Kidney (tissue), 14 donors: ENCODE results near the gene RAB27B. TPM values are rescaled to one million over a fixed set of nuclear protein-coding genes. Genes with fewer than 3 reads are reported as not detected.

Source experiments
- DNase-seq, 5 donors: peaks; one replicate each; pipeline ENCODE4 v3.0.0-alpha.2; 2013 to 2020
- FAIRE-seq: peaks from 2 replicates; lab custom pipeline; 2012; peaks lifted over from hg19 to GRCh38; lab: Jason Lieb, UNC
- H3K27ac ChIP-seq, 2 donors: one replicate each; pipeline ENCODE4 v1.7.0; 2013; ENCODE audit warnings: low read depth in 2 of 2, low read length in 2 of 2, inconsistent platforms in 1 of 2
- H3K27me3 ChIP-seq: one replicate; pipeline ENCODE4 v1.7.1; 2013; ENCODE audit warnings: low read length, inconsistent platforms; ENCODE audit not compliant: control insufficient read depth, insufficient read depth
- H3K36me3 ChIP-seq, 3 donors: one replicate each; pipeline versions ENCODE4 v1.7.0 to v1.7.1; 2013; ENCODE audit warnings: low read length in 3 of 3, control low read depth in 1 of 3, inconsistent platforms in 1 of 3; ENCODE audit not compliant: insufficient read depth in 3 of 3, control insufficient read depth in 2 of 3
- H3K4me1 ChIP-seq, 3 donors: one replicate each; pipeline versions ENCODE4 v1.7.0 to v1.7.1; 2013; ENCODE audit warnings: low read length in 3 of 3, inconsistent platforms in 1 of 3, low read depth in 1 of 3; ENCODE audit not compliant: control insufficient read depth in 2 of 3, insufficient read depth in 2 of 3
- H3K4me3 ChIP-seq, 3 donors: one replicate each; pipeline versions ENCODE4 v1.7.0 to v1.8.1; 2013; ENCODE audit warnings: low read length in 3 of 3, control low read depth in 1 of 3, inconsistent platforms in 1 of 3
- H3K9ac ChIP-seq, 3 donors: one replicate each; pipeline versions ENCODE4 v1.7.0 to v1.7.1; 2013; ENCODE audit warnings: low read length in 3 of 3, control low read depth in 1 of 3, inconsistent platforms in 1 of 3
- H3K9me3 ChIP-seq, 3 donors: one replicate each; pipeline versions ENCODE4 v1.7.0 to v1.7.1; 2013; ENCODE audit warnings: low read length in 3 of 3, control low read depth in 1 of 3, inconsistent platforms in 1 of 3; ENCODE audit not compliant: control insufficient read depth in 2 of 3, insufficient read depth in 1 of 3
- CTCF ChIP-seq: IDR thresholded peaks from 3 replicates; pipeline ENCODE4 v1.5.1; 2012; ENCODE audit warnings: mild to moderate bottlenecking, moderate library complexity, borderline replicate concordance; ENCODE audit not compliant: insufficient read depth; ENCODE audit errors: extremely low read depth
- intact Hi-C: fragments of 100-400 bp; cut with DNase I; formaldehyde crosslinking; loops from one replicate; pipeline ENCODE4 v1.11.1; 2022
- polyA plus RNA-seq: library from polyadenylated mRNA; stranded (reverse); fragments of 350-450 nt; fragmentation: Illumina TruSeq; extraction: RNeasy Lipid Tissue Mini Kit (QIAGEN cat#74804); gene quantifications from one replicate; pipeline ENCODE4 v1.2.3, GENCODE V29; 2014; ENCODE audit warnings: low read depth, low replicate concordance; ENCODE audit not compliant: insufficient read depth
- total RNA-seq: library from RNA; stranded (reverse); fragmentation: NEBNext Ultra II Directional; extraction: Animal tissue kit (Norgen Biotek cat#: 25700); gene quantifications from one replicate; pipeline ENCODE4 v1.2.1, GENCODE V29; 2021
- donor health status: control.
- donor health status: control.
- donor health status: control.
- donor health status: control.
- donor health status: control.
- donor health status: DM: yes; HTN: yes; CAD: no.
- donor health status: Normal renal cell carcinoma (clear cell type).

The RAB27B gene
- total and polyA plus RNA-seq, 2 donors from 2014 or later, result 0.32 to 4.1 TPM

GRCh38 chr18:54829856-54830255, 1.6 kb downstream of the RAB27B start:
- H3K27me3 ChIP-seq, result no peaks in the 10 kb centered on the region
- H3K4me3 ChIP-seq, result no peak overlapping the region
- intact Hi-C loops, result no loop called here
- H3K9me3 ChIP-seq, result no peaks in the 10 kb centered on the region
- no peak for DNase-seq
- H3K27ac ChIP-seq, result no peak overlapping the region
- no peak overlapping the region for H3K9ac ChIP-seq
- H3K36me3 ChIP-seq, result no peaks in the 10 kb centered on the region
- no peak for TF ChIP-seq CTCF
- FAIRE-seq, result no peak
- peaks cover 0 to 5% (median 2%) of the 10 kb centered on the region in 3 donors for H3K4me1 ChIP-seq

DNA sequence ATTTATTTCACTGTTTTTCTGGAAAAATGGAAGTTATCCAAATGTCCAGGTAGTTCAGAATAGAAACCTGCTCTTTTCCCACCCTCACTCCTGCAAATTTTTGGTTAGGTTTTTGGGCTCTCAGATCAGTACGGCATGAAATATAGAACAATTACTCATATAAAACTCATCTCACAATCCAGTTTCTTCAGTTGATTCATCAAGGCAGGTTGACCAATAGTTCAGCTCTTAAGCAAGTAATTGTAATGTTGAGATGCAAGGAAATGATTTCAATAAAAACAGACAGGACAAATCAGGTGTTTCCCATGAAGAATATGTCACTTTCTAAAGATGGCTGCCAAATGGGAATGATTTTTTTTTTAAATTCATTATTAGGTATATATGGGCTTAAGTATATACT, 2.0 kb downstream of the RAB27B start:
- intact Hi-C loops, result no loop called here
- Histone ChIP-seq H3K9me3 (no peaks in the 10 kb centered on the region), H3K27me3 (no peaks in the 10 kb centered on the region), H3K36me3 (no peaks in the 10 kb centered on the region), H3K9ac (no peak overlapping the region), H3K27ac (no peak overlapping the region), H3K4me3 (no peak overlapping the region), H3K4me1 (peaks cover 0 to 5% (median 2%) of the 10 kb centered on the region in 3 donors)
- DNase-seq, result no peak
- no peak for FAIRE-seq
- no peak for TF ChIP-seq CTCF

GRCh38 chr18:54830866-54831265, 2.6 kb downstream of the RAB27B start:
- intact Hi-C loops, result no loop called here
- no peaks in the 10 kb centered on the region for H3K27me3 ChIP-seq
- no peaks in the 10 kb centered on the region for H3K9me3 ChIP-seq
- FAIRE-seq (no peak), DNase-seq (no peak)
- peaks cover 0 to 5% (median 2%) of the 10 kb centered on the region in 3 donors for H3K4me1 ChIP-seq
- no peak overlapping the region for H3K9ac ChIP-seq
- no peaks in the 10 kb centered on the region for H3K36me3 ChIP-seq
- no peak overlapping the region for H3K27ac ChIP-seq
- no peak overlapping the region for H3K4me3 ChIP-seq
- TF ChIP-seq CTCF, result no peak

DNA sequence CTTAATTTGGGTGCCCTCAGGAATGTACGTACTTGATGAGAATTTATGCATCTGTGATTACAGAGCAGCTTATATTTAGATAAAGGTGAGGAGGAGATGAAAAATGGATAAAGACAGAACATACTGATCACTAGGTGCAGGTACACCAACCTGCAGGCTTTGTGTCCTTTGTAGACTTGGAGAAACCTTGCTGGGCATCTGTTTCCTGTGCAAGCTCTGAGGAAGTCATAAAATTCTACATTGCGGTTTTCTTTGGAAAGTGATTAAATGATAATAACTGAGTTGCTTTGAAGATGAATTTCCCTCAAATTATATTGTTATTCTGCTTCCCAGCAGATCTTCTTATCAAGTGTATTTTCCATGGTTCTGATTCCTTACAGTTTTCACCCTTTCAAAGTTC, 7.7 kb downstream of the RAB27B start:
- no peaks in the 10 kb centered on the region for H3K4me1 ChIP-seq
- DNase-seq (no peak), FAIRE-seq (no peak)
- H3K36me3 ChIP-seq, result no peaks in the 10 kb centered on the region
- no peak overlapping the region for H3K4me3 ChIP-seq
- no peaks in the 10 kb centered on the region for H3K27me3 ChIP-seq
- no peak overlapping the region for H3K27ac ChIP-seq
- no peak overlapping the region for H3K9ac ChIP-seq
- TF ChIP-seq CTCF, result no peak
- intact Hi-C loops, result no loop called here
- H3K9me3 ChIP-seq, result no peaks in the 10 kb centered on the region
